ENCODE results near the gene MUC4.
"Not testable (repeated sequence)": the region's sequence is repeated elsewhere in the genome, so short reads cannot be mapped to it uniquely, and the experiment has no call there.

- not testable (repeated sequence) for TF ChIP-seq CTCF, POLR2AphosphoS5 (IDR thresholded peaks at IDR 0.05)
These were observed 19.1 kb downstream of the MUC4 start for GRCh38 chr3:195792621-195793020.

All from gastroesophageal sphincter (tissue), 3 donors.